ENCODE measurements around the gene PCNX2. TPM values are rescaled to one million over a fixed set of nuclear protein-coding genes. Genes with fewer than 3 reads are reported as not detected.

Gene PCNX2
- polyA plus RNA-seq, 6 donors from 2014 or later = 0.66 to 5.4 (median 2.4) TPM; not detected in 1

- ATAC-seq (ENCODE audit: low read depth in 2 of 2) = no peak
Observed at GRCh38 chr1:232958067-232958466, 337.5 kb downstream of the PCNX2 start.

GRCh38 chr1:232956081-232956480 is 339.4 kb downstream of the PCNX2 start:
- DNase-seq (no peak), ATAC-seq (ENCODE audit: low read depth in 2 of 2) (no peak)
- Mint-ChIP-seq H3K27ac (no peak overlapping the region), H3K9me3 (peaks cover 4 to 11% (median 7%) of the 10 kb centered on the region in 7 donors), H3K4me1 (peaks cover 22 to 33% (median 23%) of the 10 kb centered on the region in 3 donors), H3K27me3 (no peaks in the 10 kb centered on the region), H3K4me3 (no peak overlapping the region), H3K36me3 (peaks cover 30 to 46% of the 10 kb centered on the region in 2 donors)

More at GRCh38 chr1:232958067-232958466, 337.5 kb downstream of the PCNX2 start:
- DNase-seq = no peak
- Mint-ChIP-seq H3K27me3 (no peaks in the 10 kb centered on the region), H3K9me3 (peaks cover 4 to 11% (median 7%) of the 10 kb centered on the region in 7 donors), H3K4me3 (no peak overlapping the region), H3K4me1 (peaks cover 4 to 13% (median 8%) of the 10 kb centered on the region in 3 donors), H3K27ac (no peak overlapping the region), H3K36me3 (peaks cover 37 to 46% of the 10 kb centered on the region in 2 donors)

GRCh38 chr1:232954594-232955365 is 340.7 kb downstream of the PCNX2 start:
- DNase-seq (no peak), ATAC-seq (ENCODE audit: low read depth in 2 of 2) (no peak)
- Mint-ChIP-seq H3K27me3 (no peaks in the 10 kb centered on the region), H3K9me3 (peaks cover 4 to 11% (median 7%) of the 10 kb centered on the region in 7 donors), H3K4me1 (peaks cover 31 to 44% (median 34%) of the 10 kb centered on the region in 3 donors), H3K4me3 (peak overlapping the region in 1 of 8 donors; percentile 5), H3K27ac (peak overlapping the region in 2 of 6 donors; percentile 4 to 75), H3K36me3 (peaks cover 30 to 44% of the 10 kb centered on the region in 2 donors)

GRCh38 chr1:232952514-232953499 is 342.7 kb downstream of the PCNX2 start:
- peaks cover 0 to 5% (median 3%) of the 10 kb centered on the region in 7 donors for H3K9me3 Mint-ChIP-seq
- H3K27ac Mint-ChIP-seq = peak overlapping the region in 2 of 6 donors; percentile 13 to 75
- DNase-seq (peak; percentile 28), ATAC-seq (ENCODE audit: low read depth in 2 of 2) (no peak)
- H3K4me3 Mint-ChIP-seq = peak overlapping the region in 6 of 8 donors; percentile 9 to 99 (median 69)
- H3K36me3 Mint-ChIP-seq = peaks cover 10 to 24% of the 10 kb centered on the region in 2 donors
- peaks cover 37 to 46% (median 38%) of the 10 kb centered on the region in 3 donors for H3K4me1 Mint-ChIP-seq
- no peaks in the 10 kb centered on the region for H3K27me3 Mint-ChIP-seq

- Mint-ChIP-seq H3K9me3 (peaks cover 0 to 2% (median 0%) of the 10 kb centered on the region in 7 donors), H3K4me3 (peak overlapping the region in 7 of 8 donors; percentile 7 to 99 (median 95)), H3K27me3 (no peaks in the 10 kb centered on the region), H3K27ac (no peak overlapping the region), H3K4me1 (peaks cover 34 to 42% (median 36%) of the 10 kb centered on the region in 3 donors), H3K36me3 (peaks cover 0 to 12% of the 10 kb centered on the region in 2 donors)
- DNase-seq (no peak), ATAC-seq (ENCODE audit: low read depth in 2 of 2) (no peak)
Observed at GRCh38 chr1:232951605-232952004, 343.9 kb downstream of the PCNX2 start.

- Mint-ChIP-seq H3K4me3 (peak overlapping the region; percentile 89 to 99 (median 95)), H3K27me3 (no peaks in the 10 kb centered on the region), H3K27ac (peak overlapping the region in 3 of 6 donors; percentile 11 to 80 (median 47)), H3K4me1 (peaks cover 34 to 42% (median 36%) of the 10 kb centered on the region in 3 donors), H3K36me3 (peaks cover 0 to 8% of the 10 kb centered on the region in 2 donors), H3K9me3 (peaks cover 0 to 2% (median 0%) of the 10 kb centered on the region in 7 donors)
- no peak for DNase-seq
- peak in 1 of 2 donors; percentile 12 for ATAC-seq (ENCODE audit: low read depth in 2 of 2)
Observed at GRCh38 chr1:232951180-232951579, 344.3 kb downstream of the PCNX2 start.

- Mint-ChIP-seq H3K4me3 (peak within 1 kb of the TSS; percentile 89 to 99 (median 95)), H3K9me3 (peaks cover 0 to 2% (median 0%) of the 10 kb centered on the region in 7 donors), H3K36me3 (peaks cover 0 to 7% of the 10 kb centered on the region in 2 donors), H3K27ac (peak within 1 kb of the TSS; percentile 49 to 97 (median 92)), H3K4me1 (peaks cover 34 to 42% (median 36%) of the 10 kb centered on the region in 3 donors), H3K27me3 (no peaks in the 10 kb centered on the region)
- DNase-seq = peak; percentile 93
- ATAC-seq (ENCODE audit: low read depth in 2 of 2) = peak; percentile 81 to 86
Observed at GRCh38 chr1:232950197-232951176, 345.0 kb downstream of the PCNX2 start, which contains the start of gene NTPCR. NTPCR (plus strand) TSS chr1:232950611; CDS start chr1:232950711, 100 bp downstream.

GRCh38 chr1:232949636-232950196 is 345.8 kb downstream of the PCNX2 start:
- ATAC-seq (ENCODE audit: low read depth in 2 of 2) (no peak), DNase-seq (no peak)
- peaks cover 32 to 40% (median 36%) of the 10 kb centered on the region in 3 donors for H3K4me1 Mint-ChIP-seq

GRCh38 chr1:232944347-232944746 is 351.2 kb downstream of the PCNX2 start:
- Mint-ChIP-seq H3K4me1 (peaks cover 0 to 17% (median 2%) of the 10 kb centered on the region in 3 donors), H3K4me3 (no peak overlapping the region), H3K36me3 (peaks cover 0 to 6% of the 10 kb centered on the region in 2 donors), H3K9me3 (peaks cover 0 to 5% (median 0%) of the 10 kb centered on the region in 7 donors), H3K27ac (no peak overlapping the region), H3K27me3 (peaks cover 8 to 12% (median 10%) of the 10 kb centered on the region in 3 donors)
- ATAC-seq (ENCODE audit: low read depth in 2 of 2) (no peak), DNase-seq (no peak)

More at GRCh38 chr1:232949636-232950196, 345.8 kb downstream of the PCNX2 start:
- Mint-ChIP-seq H3K9me3 (peaks cover 0 to 2% (median 0%) of the 10 kb centered on the region in 7 donors), H3K36me3 (peaks cover 0 to 5% of the 10 kb centered on the region in 2 donors), H3K27ac (peak overlapping the region; percentile 49 to 97 (median 92)), H3K27me3 (no peaks in the 10 kb centered on the region), H3K4me3 (peak overlapping the region; percentile 89 to 99 (median 95))

- H3K27ac Mint-ChIP-seq = peak overlapping the region in 1 of 6 donors; percentile 47
- ATAC-seq (ENCODE audit: low read depth in 2 of 2) = peak; percentile 21 to 34
- peaks cover 11 to 16% (median 14%) of the 10 kb centered on the region in 3 donors for H3K27me3 Mint-ChIP-seq
- H3K4me1 Mint-ChIP-seq = peaks cover 0 to 13% (median 0%) of the 10 kb centered on the region in 3 donors
- peaks cover 0 to 8% of the 10 kb centered on the region in 2 donors for H3K36me3 Mint-ChIP-seq
- peaks cover 0 to 5% (median 2%) of the 10 kb centered on the region in 7 donors for H3K9me3 Mint-ChIP-seq
- peak overlapping the region in 1 of 8 donors; percentile 53 for H3K4me3 Mint-ChIP-seq
- DNase-seq = no peak
Observed at GRCh38 chr1:232943679-232944252, 351.8 kb downstream of the PCNX2 start.
